GM12891 (cell line): ENCODE data around the gene PFKFB3.

Experiments used
- POLR2A ChIP-seq: IDR thresholded peaks from 2 replicates; pipeline ENCODE4 v1.6.1; 2011; ENCODE audit warnings: low read depth, low read length, control low read depth
- POLR2AphosphoS5 ChIP-seq: IDR thresholded peaks from 2 replicates; pipeline ENCODE4 v1.6.1; 2011; ENCODE audit warnings: low read depth, low read length, control low read depth

GRCh38 chr10:6214612-6215011 is 11.9 kb downstream of the PFKFB3 start:
- TF ChIP-seq POLR2AphosphoS5 (no peak), POLR2A (no peak)
